NAMALWA (cell line): ENCODE data around the gene TACC2.

Experiments
- DNase-seq: peaks from one replicate; pipeline ENCODE4 v3.0.0-alpha.2; 2015; ENCODE audit warnings: low spot score

The TACC2 gene

GRCh38 chr10:122121059-122121458 is 132.1 kb downstream of the TACC2 start:
- no peak for DNase-seq

DNA sequence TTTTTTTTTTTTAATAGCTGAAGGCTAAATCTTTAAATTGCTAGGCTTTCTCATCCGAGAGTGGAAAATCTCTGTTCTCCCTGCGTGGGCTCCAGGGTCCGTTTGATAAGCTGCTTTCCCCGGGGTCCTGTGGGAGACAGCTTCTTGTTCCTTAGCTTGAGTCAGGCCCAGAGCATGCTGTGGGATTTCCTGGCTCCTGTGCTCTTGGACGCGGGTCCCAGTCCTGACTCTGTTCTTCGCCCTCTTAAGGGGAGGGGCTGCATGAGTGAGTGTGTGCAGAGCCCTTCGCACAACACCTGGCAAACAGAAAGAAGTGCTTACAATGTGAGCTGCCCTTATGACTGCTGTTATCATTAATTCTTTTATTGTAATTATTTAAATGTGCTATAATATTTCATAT is 133.5 kb downstream of the TACC2 start:
- DNase-seq, result no peak

GRCh38 chr10:122123186-122123585 is 134.2 kb downstream of the TACC2 start:
- DNase-seq, result no peak

GRCh38 chr10:122124342-122124741 is 135.4 kb downstream of the TACC2 start:
- DNase-seq, result no peak

DNA sequence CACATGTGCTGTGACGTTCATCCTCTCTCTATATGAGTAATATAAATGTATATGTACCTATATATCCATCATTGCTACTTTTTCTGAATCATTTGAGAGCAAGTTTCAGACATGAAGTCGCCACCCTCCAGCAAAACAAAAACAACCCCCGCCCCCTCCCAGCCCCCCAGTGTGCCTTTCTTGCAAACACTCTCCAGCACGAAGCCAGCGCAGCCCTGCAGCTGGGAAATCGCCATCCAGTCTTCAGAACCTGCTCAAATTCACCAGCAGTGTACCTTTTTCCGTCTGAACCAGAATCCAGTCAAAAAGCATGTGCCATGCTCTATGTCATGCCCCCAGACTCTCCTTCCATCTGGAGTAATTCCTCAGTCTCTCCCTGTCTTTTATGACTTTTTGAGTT is 135.8 kb downstream of the TACC2 start:
- DNase-seq, result no peak

- no peak for DNase-seq
Measured at GRCh38 chr10:122126763-122127659, 138.0 kb downstream of the TACC2 start.

GRCh38 chr10:122127943-122128342 is 139.0 kb downstream of the TACC2 start:
- no peak for DNase-seq

DNA sequence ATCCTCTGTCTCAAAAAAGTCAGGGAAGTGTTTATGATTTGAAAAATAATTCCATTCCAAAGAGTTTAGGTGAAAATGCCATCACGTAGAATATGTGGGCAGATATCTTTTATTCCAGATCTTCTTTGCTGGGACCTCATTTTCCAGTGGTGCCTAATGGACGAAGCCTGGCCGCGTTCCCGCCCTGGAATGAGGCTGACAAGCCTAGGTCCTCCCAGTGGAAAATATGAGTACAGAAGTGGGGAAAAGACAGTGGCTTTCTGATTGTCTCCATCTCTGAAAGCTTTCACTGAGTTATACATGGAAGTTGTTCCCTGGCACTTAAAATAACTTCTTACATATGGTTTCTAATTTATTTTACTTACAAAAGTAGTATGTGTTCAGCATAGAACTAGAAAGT is 139.4 kb downstream of the TACC2 start:
- no peak for DNase-seq

DNA sequence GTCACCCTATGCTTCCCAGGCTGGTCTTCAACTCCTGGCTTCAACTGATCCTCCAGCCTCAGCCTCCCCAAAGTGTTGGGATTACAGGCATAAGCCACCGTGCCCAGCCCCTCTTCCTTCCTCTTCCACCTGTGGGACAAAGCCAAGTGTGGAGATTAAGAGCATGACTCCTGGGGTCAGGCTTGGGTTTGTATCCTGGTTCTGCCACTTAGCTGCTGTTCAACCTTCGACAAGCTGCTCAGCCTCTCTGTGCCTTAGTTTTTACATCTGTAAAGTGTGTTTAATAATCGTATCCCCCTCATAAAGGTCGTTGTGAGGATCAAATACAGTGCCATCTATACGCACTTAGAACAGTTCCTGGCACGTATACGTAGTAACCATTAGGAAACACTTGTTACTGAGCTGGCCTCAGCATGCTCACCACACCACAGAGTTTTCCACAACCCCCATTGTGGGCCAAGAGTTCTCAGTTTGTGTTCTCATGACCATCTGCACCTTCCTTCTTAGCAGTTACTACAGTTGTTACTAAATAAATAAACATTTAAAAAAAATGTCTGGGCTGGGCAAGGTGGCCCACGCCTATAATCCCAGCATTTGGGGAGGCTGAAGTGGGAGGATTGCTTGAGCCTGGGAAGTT is 141.6 kb downstream of the TACC2 start:
- no peak for DNase-seq

- DNase-seq, result no peak
Measured at GRCh38 chr10:122132331-122132755, 143.4 kb downstream of the TACC2 start.

GRCh38 chr10:122132882-122133565 is 144.1 kb downstream of the TACC2 start:
- no peak for DNase-seq

DNA sequence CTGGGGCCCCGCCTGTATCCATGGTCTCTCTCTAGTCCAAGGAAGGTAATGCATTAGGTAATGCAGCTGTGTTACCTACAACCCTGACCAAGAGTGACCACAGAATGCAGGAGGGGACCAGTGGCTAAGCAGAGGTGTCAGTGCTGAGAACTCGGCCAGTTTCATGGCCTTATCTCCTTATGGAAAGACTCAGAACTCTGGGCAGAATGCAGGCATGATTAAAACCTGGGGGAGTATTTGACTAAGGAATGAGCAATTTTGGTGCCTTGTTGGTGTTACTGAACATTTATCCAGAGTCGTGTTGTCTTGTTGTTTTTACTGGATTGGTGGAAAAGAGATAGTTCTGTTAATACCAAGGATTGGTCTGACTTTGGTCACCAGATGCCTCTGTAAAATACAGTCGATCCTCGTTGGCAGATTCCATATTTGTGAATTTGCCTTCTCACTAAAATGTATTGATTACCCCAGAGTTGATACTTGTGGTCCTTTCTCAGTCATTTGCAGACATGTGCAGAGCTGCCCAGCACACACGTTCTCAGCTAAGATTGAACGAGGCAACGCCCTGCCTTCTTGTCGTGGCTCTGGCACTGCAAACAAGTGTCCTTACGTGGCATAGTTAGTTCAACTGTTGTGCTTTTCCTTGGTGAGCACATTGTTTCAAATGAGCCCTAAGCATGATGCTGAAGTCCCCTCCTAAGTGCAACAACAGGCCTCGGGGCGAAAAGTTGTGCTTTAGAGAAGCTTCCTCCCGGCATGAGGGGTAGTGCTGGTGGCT is 146.5 kb downstream of the TACC2 start:
- DNase-seq, result no peak

DNA sequence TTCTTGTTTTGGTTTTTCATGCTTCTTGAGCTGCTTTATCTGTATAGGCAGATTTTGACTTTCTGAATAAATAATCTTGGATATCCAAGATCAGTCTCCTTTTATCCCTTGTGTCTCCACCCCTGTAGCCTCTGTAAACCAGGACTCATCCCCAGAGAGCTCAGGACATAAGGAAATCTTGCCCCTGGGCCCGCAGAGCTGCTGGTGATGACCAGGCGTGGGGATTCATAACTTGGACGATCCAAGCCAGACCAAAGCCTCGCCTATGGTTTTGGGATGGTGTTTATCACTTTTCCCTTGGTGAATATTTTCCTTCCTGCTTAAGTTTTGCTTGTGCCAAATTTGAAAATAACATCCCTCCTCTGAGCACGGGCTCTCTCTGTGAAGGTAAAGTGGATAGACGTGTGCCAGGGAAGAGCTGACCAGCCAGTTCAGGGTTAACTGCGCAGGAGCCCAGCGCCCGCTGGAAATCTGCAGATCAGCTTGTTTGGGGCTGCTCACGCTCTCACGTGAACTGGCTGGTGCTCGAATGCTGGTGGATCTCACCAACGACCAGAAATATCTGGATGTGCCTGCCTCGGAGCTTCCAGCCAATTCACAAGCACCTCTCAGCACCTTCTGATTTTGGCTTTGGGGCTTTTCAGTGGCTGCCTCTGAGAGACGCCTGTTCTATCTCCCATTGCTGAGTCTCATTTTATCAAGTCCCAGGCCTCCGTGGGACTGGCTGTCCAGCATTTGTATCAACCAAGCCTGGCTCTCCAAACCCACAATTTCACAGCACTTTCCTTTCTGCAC is 150.1 kb downstream of the TACC2 start:
- DNase-seq, result no peak

DNA sequence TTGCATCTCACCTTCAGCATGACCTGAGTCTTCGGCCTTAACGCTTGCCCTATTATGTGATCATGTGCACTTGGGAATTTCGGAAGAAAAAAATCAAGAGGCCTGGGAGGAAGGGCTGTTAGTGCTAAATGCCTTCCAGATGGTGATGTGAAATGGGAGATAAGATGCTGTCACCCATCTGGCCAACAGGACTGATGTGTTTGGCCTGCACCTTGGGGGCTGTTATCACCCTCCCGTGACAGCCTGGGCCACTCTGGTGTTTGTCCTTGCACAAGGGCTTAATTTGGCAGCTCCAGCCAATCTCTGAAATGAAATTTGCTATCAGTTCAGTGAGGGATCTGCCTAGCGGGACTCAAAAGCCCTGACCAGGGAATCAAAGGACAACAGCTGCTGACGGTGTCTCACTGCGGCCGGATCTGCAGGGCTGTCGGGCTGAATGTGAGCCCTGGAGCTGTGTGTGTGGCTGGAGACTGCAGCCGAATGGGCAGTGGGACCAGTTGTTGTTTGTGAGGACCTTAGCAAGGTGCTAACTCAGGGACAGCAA is 150.7 kb downstream of the TACC2 start:
- DNase-seq, result no peak

- no peak for DNase-seq
Measured at GRCh38 chr10:122140461-122140902, 151.5 kb downstream of the TACC2 start.

- DNase-seq, result no peak
Measured at GRCh38 chr10:122140941-122141623, 152.1 kb downstream of the TACC2 start.

- no peak for DNase-seq
Measured at GRCh38 chr10:122141821-122142640, 153.1 kb downstream of the TACC2 start.

GRCh38 chr10:122142641-122143237 is 153.8 kb downstream of the TACC2 start:
- DNase-seq, result peak; percentile 32

- DNase-seq, result no peak
Measured at GRCh38 chr10:122143238-122143841, 154.4 kb downstream of the TACC2 start.
